ENCODE data around the gene GEMIN7. TPM values are rescaled to one million over a fixed set of nuclear protein-coding genes. Genes with fewer than 3 reads are reported as not detected.

The GEMIN7 gene
- total RNA-seq, 2 donors from 2014 or later: 8.3 to 54.3 TPM

Other genes with a start within 250 kb of the GEMIN7 start
- under 1 TPM; 0.89 to 0.98 TPM for gene NECTIN2, start 233.0 kb upstream of the GEMIN7 start, total RNA-seq
- 100 to 1,000 TPM in 1 of 2 donors, 10 to 100 TPM in 1; 38.2 to 120 TPM for gene TOMM40, start 188.0 kb upstream of the GEMIN7 start, total RNA-seq
- gene APOE, start 173.5 kb upstream of the GEMIN7 start, total RNA-seq: 1 to 10 TPM in 1 of 2 donors, under 1 TPM in 1; 0.80 to 2.9 TPM
- gene APOC1, start 164.7 kb upstream of the GEMIN7 start, total RNA-seq: under 1 TPM in 1 of 2 donors, not detected in 1; 0.61 TPM
- gene APOC4, start 137.0 kb upstream of the GEMIN7 start, total RNA-seq: not detected
- not detected for gene APOC2, start 133.2 kb upstream of the GEMIN7 start, total RNA-seq
- 10 to 100 TPM; 54.0 to 58.5 TPM for gene CLPTM1, start 123.9 kb upstream of the GEMIN7 start, total RNA-seq
- gene RELB, start 77.8 kb upstream of the GEMIN7 start, total RNA-seq: 10 to 100 TPM; 31.7 to 56.5 TPM
- 100 to 1,000 TPM; 115 to 133 TPM for gene CLASRP, start 40.2 kb upstream of the GEMIN7 start, total RNA-seq
- 1 to 10 TPM; 2.3 to 6.7 TPM for gene ZNF296, start 2.8 kb upstream of the GEMIN7 start, total RNA-seq
- gene PPP1R37, start 13.9 kb downstream of the GEMIN7 start, total RNA-seq: 10 to 100 TPM; 12.4 to 18.3 TPM
- gene NKPD1, start 81.7 kb downstream of the GEMIN7 start, total RNA-seq: under 1 TPM in 1 of 2 donors, not detected in 1; 0.14 TPM
- 10 to 100 TPM; 27.2 to 36.8 TPM for gene TRAPPC6A, start 99.0 kb downstream of the GEMIN7 start, total RNA-seq
- gene BLOC1S3, start 99.5 kb downstream of the GEMIN7 start, total RNA-seq: 10 to 100 TPM; 15.0 to 16.7 TPM
- not detected for gene EXOC3L2, start 166.1 kb downstream of the GEMIN7 start, total RNA-seq
- 10 to 100 TPM; 28.2 to 30.9 TPM for gene MARK4, start 172.0 kb downstream of the GEMIN7 start, total RNA-seq
- gene CKM, start 243.6 kb downstream of the GEMIN7 start, total RNA-seq: not detected

All from activated naive CD4-positive, alpha-beta T cell treated with anti-CD3 and anti-CD28 coated beads, Interleukin-2, amount 50 U/mL, for 72 hours (primary cell).